A673 (cell line): Measurements from ENCODE around the gene C4A. TPM values are rescaled to one million over a fixed set of nuclear protein-coding genes. Genes with fewer than 3 reads are reported as not detected.
"Not testable (repeated sequence)": the region's sequence is repeated elsewhere in the genome, so short reads cannot be mapped to it uniquely, and the experiment has no call there.

Experiments
- BruUV-seq: library from RNA; stranded (reverse); fragments of 400-500 nt; replicated peaks from 2 replicates; lab custom pipeline; 2021; lab: Mats Ljungman, UMichigan
- CTCF ChIA-PET: fragments of 300-600 bp; sonication (Branson Sonifier 250); formaldehyde crosslinking; loops from one replicate; lab custom pipeline; 2022; ENCODE audit warnings: antibody characterized with exemption; lab: Charles Lee
- POLR2A ChIA-PET: fragments of 300-600 bp; sonication (Branson Sonifier 250); formaldehyde crosslinking; loops from one replicate; lab custom pipeline; 2022; ENCODE audit warnings: antibody characterized with exemption; ENCODE audit not compliant: low non-redundant PET; lab: Charles Lee
- DNase-seq: peaks from one replicate; pipeline ENCODE4 v3.0.0-alpha.2; 2015; ENCODE audit warnings: low spot score
- H3K27ac ChIP-seq: fragments of 200-600 bp; sonication (generic); 2 replicates; pipeline ENCODE4 v1.5.1; 2016; ENCODE audit warnings: mixed run types, low read depth, mild to moderate bottlenecking, mixed read lengths, antibody characterized with exemption, low read length; ENCODE audit not compliant: poor library complexity, severe bottlenecking
- H3K27me3 ChIP-seq: fragments of 200-600 bp; sonication (generic); replicated peaks from 2 replicates; pipeline ENCODE4 v1.6.1; 2017; ENCODE audit warnings: mixed run types, low read depth, mild to moderate bottlenecking, mixed read lengths, antibody characterized with exemption, low read length; ENCODE audit not compliant: insufficient read depth, poor library complexity
- H3K36me3 ChIP-seq: fragments of 200-600 bp; sonication (generic); 2 replicates; pipeline ENCODE4 v1.6.1; 2016; ENCODE audit warnings: mixed run types, mild to moderate bottlenecking, mixed read lengths, antibody characterized with exemption, low read length; ENCODE audit not compliant: insufficient read depth, poor library complexity, severe bottlenecking
- H3K4me1 ChIP-seq: fragments of 200-600 bp; sonication (generic); 2 replicates; pipeline ENCODE4 v1.6.1; 2017; ENCODE audit warnings: mixed run types, mild to moderate bottlenecking, mixed read lengths, antibody characterized with exemption, low read length; ENCODE audit not compliant: insufficient read depth, poor library complexity, severe bottlenecking
- H3K4me3 ChIP-seq: fragments of 200-600 bp; sonication (generic); 2 replicates; pipeline ENCODE4 v1.5.1; 2016; ENCODE audit warnings: low read depth, mixed run types, mild to moderate bottlenecking, mixed read lengths, low read length; ENCODE audit not compliant: poor library complexity, severe bottlenecking
- H3K9me3 ChIP-seq: fragments of 200-600 bp; sonication (generic); 2 replicates; pipeline ENCODE4 v1.6.1; 2016; ENCODE audit warnings: mixed run types, low read depth, mild to moderate bottlenecking, mixed read lengths, antibody characterized with exemption, low read length; ENCODE audit not compliant: poor library complexity, severe bottlenecking
- CTCF ChIP-seq: fragments of 300-800, 200-600 bp; sonication (generic); conservative IDR thresholded peaks from 2 replicates; pipeline ENCODE4 v1.5.1; 2017; ENCODE audit warnings: low read depth, mild to moderate bottlenecking, antibody characterized with exemption, low read length, moderate library complexity, mixed read lengths
- EZH2 ChIP-seq: fragments of 200-600 bp; sonication (generic); IDR thresholded peaks from 2 replicates; pipeline ENCODE4 v1.6.1; 2017; ENCODE audit warnings: borderline replicate concordance, low read depth, mild to moderate bottlenecking, mixed read lengths, antibody characterized with exemption, low read length; ENCODE audit not compliant: poor library complexity, severe bottlenecking
- intact Hi-C: fragments of 100-400 bp; cut with micrococcal nuclease; formaldehyde crosslinking; loops from one replicate; pipeline ENCODE4 v1.10.0; 2022; ENCODE audit not compliant: unreplicated experiment
- total RNA-seq: library from RNA; stranded (reverse); gene quantifications from 2 replicates; pipeline ENCODE4 v1.2.3, GENCODE V29; 2021

Gene C4A
- total RNA-seq, 1 experiment from 2014 or later, result 4.6 TPM

- BruUV-seq, H3K4me3 ChIP-seq, POLR2A ChIA-PET, intact Hi-C loops, H3K36me3 ChIP-seq, CTCF ChIA-PET, H3K27ac ChIP-seq, H3K9me3 ChIP-seq, H3K27me3 ChIP-seq, DNase-seq: not testable (repeated sequence)
- peaks cover 14% of the 10 kb centered on the region for H3K4me1 ChIP-seq
Observed at GRCh38 chr6:32042276-32042675, 60.4 kb downstream of the C4A start.

DNA sequence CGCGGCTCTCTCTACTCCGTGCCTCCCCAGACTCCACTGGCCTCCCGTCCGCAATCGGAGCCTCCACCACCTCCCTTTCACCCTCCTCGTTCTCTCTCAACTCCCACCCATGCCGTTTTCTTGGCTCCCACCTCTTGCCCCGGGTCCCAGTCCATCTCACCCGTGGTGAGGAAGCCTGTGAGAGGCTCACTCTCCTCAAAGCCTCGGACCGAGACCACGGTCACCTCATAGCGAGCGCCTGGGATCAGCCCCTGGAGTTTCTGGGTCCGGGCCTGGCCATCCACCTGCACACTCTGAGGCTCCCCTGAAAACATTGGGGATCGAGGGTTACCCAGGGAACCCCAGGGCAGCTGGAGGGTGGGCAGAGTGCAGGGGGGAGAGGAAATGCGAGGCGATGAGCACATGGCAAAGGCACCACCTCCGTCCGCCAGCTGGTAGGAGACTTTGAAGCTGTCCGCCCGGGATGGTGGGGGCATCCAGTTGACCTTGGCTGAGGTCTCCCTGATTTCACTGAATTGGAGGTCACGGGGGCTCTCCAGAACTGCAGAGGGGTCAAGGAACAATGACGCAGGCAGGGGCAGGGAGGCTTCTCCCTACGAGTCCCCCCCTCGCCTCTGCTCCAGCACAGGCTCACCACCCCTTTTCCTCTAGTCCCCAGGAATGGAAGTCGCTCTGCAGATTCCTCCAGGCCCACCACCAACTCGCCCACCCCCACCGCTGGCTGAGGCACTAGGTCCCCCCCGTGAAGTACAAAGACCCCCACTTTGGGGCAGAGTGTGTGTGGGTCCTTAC lies 61.9 kb downstream of the C4A start:
- H3K36me3 ChIP-seq, CTCF ChIA-PET, POLR2A ChIA-PET, BruUV-seq, H3K27me3 ChIP-seq, H3K9me3 ChIP-seq, DNase-seq, intact Hi-C loops, H3K4me3 ChIP-seq, H3K27ac ChIP-seq: not testable (repeated sequence)
- peaks cover 14% of the 10 kb centered on the region for H3K4me1 ChIP-seq

DNA sequence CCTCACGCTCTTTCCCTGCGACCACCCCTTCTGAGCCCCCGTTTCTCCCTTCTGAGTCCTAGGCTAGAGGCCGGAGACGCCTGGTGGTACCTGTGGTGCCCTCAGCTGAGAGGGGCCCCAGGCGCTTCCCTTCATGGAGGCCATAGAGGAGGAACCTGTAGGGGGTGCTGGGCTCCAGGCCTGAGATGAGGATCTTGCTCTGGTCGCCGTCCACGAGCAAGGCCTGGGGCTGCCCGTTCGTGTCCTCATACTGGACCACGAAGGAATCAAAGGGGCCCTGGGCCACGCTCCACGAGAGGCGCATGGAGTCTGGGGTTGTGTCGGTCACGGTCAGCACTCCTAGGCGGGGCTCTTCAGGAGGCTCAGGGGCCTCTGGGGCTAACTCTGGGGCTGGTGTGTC lies 63.1 kb downstream of the C4A start:
- intact Hi-C loops, H3K36me3 ChIP-seq, DNase-seq, H3K27ac ChIP-seq, H3K4me3 ChIP-seq, H3K27me3 ChIP-seq, CTCF ChIA-PET, BruUV-seq, POLR2A ChIA-PET, H3K9me3 ChIP-seq: not testable (repeated sequence)
- peaks cover 14% of the 10 kb centered on the region for H3K4me1 ChIP-seq

DNA sequence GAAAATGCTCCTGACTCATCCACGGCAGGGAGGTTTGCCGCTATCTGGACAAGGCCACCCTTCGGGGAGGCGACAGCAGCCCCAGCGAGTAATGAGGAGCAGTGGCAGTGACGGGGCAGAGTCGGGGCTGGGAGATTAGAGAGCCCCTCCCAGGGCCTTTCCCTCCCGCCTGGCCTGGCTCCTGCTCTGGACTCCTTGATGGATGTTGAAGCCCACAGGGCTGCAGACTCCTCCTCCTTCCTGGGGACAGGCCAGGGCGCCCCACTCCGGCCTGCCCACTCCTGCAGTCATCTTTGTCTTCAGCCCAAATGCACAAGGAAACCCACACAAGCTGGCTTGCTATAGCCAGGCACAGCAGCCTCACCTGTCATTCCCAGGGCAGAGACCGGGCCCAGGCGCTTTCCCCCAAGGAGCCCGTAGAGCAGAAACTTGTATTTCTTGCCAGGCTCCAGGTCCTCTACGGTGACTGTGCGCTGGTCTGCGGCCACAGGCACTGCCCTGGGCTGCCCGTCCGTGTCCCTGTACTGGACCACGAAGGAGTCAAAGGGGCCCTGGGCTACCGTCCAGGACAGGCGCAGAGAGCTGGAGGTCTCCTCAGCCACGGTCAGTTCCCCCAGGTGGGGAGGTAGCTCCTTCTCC lies 64.1 kb downstream of the C4A start:
- H3K9me3 ChIP-seq, result no peaks in the 10 kb centered on the region
- peak overlapping the region; percentile 48 for H3K27ac ChIP-seq
- POLR2A ChIA-PET, result interaction anchor here (0.5 to 0.6 kb wide), 3 partner anchors 128 to 876 kb away, joined by 3 read pairs; partner anchors contain the start of gene NEU1
- BruUV-seq, result no TSS peak
- no peaks in the 10 kb centered on the region for H3K36me3 ChIP-seq
- intact Hi-C loops, result no loop called here
- no peak overlapping the region for H3K4me3 ChIP-seq
- H3K4me1 ChIP-seq, result peaks cover 14% of the 10 kb centered on the region
- no peak for DNase-seq
- no peaks in the 10 kb centered on the region for H3K27me3 ChIP-seq
- CTCF ChIA-PET, result no interaction called here
- no peak for TF ChIP-seq CTCF
- TF ChIP-seq EZH2, result no peak
